GM18511 (cell line): ENCODE data around the gene PCYT1A.
"Not testable (repeated sequence)": the region's sequence is repeated elsewhere in the genome, so short reads cannot be mapped to it uniquely, and the experiment has no call there.

Source experiments
- ATAC-seq: cut with Tn5 transposase; IDR thresholded peaks from one replicate; pipeline ENCODE4 v1.9.1; 2021; ENCODE audit warnings: mild to moderate bottlenecking, moderate library complexity; ENCODE audit not compliant: unreplicated experiment

The PCYT1A gene

GRCh38 chr3:196194542-196194915 is 93.0 kb downstream of the PCYT1A start:
- no peak for ATAC-seq

- ATAC-seq, result no peak
Observed at GRCh38 chr3:196193736-196194541, 93.6 kb downstream of the PCYT1A start.

DNA sequence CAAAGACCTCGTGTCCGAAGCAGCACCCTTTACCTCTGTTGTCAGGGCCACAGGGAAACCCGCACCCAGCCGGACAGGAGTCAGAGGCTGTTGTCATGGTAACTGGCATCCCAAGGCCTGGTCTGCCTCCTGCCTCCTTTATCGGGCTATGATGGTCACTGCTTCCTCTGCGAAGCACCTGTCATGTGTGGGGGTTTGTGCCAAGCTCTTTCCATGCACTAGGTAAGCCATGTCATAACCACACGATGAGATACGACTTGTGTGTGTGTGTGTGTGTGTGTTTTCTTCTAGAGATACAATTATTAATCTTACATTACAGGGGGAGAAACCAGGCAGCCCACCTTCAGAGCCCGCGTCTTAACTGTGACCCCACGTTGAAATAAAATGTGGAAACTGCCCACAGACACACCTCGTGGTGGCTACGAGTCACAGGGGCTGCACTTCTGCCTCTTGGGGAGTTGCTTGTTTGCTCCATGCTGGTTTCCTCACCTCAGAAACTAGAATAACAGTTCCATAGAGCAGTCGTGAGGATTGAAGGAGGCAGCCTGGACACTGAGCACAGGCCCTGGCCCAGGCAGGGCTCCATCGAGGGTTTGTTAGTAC is 94.3 kb downstream of the PCYT1A start:
- ATAC-seq, result no peak

DNA sequence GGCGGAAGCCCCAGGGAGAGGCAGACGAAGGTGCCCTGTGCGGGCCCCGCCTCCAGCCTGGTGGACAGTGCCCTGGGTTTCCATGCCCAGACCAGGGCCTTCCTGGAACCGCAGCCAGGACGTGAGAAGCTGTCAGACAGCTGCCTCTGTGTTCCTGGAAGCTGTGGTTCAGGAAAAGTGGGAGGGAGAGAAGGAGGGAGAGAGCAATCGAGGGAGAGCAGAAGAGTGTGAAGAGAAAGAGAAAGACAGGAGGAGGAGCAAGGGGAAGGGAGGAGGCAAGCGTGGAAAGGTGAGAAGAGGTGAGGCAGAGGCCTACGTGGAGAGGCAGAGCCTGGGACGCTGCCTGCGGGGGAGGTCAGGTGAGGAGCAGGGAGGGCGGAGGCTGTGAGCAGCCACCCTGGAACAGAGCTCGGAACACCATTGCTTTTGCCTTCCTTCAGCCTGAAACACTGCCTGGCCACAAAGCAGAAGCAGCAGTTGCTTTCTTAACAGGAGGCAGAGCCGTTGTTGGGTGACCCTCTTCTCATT is 94.9 kb downstream of the PCYT1A start:
- peak; percentile 25 for ATAC-seq

DNA sequence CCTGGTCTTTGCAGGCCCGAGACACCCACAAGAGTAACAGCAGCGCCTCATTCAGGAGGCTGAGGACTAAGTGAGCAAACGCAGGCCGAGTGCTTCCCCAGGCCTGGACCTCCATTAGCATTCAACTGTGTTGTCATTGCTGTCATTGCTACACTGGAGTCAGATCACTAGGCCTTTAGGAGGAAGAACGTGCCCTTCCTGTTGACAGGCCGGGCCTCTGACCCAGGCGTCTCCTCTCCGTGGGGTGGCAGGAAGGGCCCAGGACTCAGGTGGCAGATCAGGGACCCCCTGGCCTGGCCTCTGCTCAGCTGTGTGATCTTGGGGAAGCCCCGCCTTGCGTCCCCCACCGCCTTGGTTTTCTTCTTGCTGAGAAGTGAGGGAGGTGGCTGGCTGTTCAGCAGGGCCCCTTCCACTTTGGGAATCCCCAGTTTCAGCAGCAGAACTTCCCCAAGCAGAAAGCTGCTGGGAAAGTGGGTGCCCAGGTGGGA is 95.4 kb downstream of the PCYT1A start:
- ATAC-seq, result peak; percentile 55

- ATAC-seq, result no peak
Observed at GRCh38 chr3:196189566-196190347, 97.8 kb downstream of the PCYT1A start.

DNA sequence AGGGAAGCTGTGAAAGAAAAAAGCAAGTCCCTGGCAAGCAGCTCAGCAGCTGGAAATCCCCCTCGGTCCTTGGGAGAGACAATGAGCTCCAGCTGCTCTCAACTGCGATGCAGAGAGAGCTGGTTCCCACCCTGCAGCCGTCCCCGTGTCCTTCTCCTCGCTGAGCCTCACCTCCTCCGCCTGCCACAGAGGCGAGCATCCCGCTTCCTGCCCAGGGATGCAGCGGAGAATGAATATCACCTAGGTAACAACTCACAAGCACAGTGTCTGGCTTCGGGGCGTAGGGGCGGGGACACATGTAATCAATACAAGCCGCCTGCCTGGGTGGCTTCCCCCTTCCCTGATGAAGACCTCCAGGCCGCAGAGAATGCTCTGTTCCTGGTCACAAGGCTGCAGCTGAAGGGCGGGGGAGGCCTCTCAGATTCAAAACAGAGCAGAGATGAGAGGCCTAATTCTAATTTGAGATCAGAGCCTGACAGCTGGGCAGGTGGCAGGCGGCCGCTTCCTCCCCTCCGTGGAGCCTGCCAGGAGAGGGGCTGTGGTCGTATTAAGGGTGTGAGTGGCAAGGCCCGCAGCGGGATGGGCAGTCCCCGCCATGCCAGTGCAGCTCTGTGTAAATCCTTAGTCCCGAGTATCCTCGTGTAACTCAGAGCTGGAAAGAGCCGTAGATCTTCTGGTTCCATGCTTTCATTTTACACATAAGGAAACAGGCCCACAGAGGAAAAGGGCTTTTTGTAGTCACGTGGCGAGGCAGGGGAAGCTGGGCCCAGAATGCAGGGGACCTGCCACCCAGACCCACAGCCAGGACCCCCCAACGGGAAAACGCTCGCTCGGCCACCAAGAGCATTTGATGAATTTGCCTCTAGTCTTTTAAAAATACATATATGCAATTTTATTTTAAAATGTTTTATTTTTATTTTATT is 100.6 kb downstream of the PCYT1A start:
- ATAC-seq, result no peak

DNA sequence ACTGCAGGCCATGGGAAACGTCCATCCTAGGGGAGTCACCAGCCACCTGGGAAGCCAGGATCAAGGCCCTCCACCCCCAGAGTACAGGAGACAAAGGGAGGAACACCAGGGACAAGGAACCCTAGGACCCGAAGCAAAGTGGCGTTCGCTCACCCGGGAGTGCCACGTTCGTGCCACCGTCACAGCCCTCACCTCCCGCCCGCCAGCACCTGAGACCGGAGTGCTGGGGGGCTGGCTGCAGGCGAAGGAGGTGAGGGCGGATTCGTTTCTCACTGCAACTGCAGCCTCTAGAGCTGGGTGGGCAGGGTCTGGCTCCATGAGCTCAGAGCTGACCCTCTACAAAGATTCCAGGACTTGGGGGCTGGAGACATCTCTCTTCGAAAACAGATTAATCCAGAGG is 102.6 kb downstream of the PCYT1A start:
- no peak for ATAC-seq

GRCh38 chr3:196184169-196184432 is 103.4 kb downstream of the PCYT1A start:
- ATAC-seq, result not testable (repeated sequence)

- no peak for ATAC-seq
Observed at GRCh38 chr3:196181127-196181546, 106.4 kb downstream of the PCYT1A start.

DNA sequence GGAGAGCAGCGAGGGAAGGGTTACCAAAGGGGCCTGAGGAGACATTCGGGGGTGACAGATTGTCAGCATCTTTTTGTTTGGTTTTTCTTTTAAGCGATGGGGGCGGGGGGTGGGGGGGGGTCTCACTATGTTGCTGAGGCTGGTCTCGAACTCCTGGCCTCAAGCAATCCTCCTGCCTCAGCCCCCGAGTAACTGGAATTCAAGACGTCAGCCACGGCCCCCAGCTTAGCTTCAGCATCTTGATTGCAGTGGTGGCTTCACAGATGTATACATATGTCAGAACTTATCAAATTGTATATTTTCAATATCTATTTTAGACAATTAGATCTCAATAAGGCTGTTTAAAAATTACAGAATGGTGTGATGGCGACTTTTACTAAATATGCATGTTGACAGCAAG is 107.2 kb downstream of the PCYT1A start:
- no peak for ATAC-seq
